GM19467 (cell line): ENCODE measurements around the gene ADAM17.

ENCODE experiments used
- ATAC-seq: cut with Tn5 transposase; IDR thresholded peaks from one replicate; pipeline ENCODE4 v1.9.1; 2021; ENCODE audit warnings: mild to moderate bottlenecking, moderate library complexity; ENCODE audit not compliant: unreplicated experiment

ADAM17 gene

GRCh38 chr2:9474361-9475057 is 81.1 kb downstream of the ADAM17 start, which contains the start of gene IAH1:
Gene IAH1 (plus strand): TSS chr2:9474551. CDS start chr2:9474567, 16 bp downstream.
- ATAC-seq = peak; percentile 71

- ATAC-seq = peak; percentile 17
Observed at GRCh38 chr2:9473985-9474360, 81.7 kb downstream of the ADAM17 start.

GRCh38 chr2:9473308-9473984 is 82.2 kb downstream of the ADAM17 start:
- ATAC-seq = no peak

GRCh38 chr2:9472511-9472910 is 83.1 kb downstream of the ADAM17 start:
- ATAC-seq = no peak

GRCh38 chr2:9471206-9471605 is 84.4 kb downstream of the ADAM17 start:
- ATAC-seq = no peak

GRCh38 chr2:9467687-9468086 is 87.9 kb downstream of the ADAM17 start:
- ATAC-seq = no peak

GRCh38 chr2:9466147-9466683 is 89.4 kb downstream of the ADAM17 start:
- ATAC-seq = no peak

- ATAC-seq = no peak
Observed at GRCh38 chr2:9465170-9465569, 90.5 kb downstream of the ADAM17 start.

- no peak for ATAC-seq
Observed at GRCh38 chr2:9463698-9464034, 92.0 kb downstream of the ADAM17 start.

GRCh38 chr2:9462886-9463697 is 92.5 kb downstream of the ADAM17 start:
- no peak for ATAC-seq

- no peak for ATAC-seq
Observed at GRCh38 chr2:9462313-9462712, 93.3 kb downstream of the ADAM17 start.

GRCh38 chr2:9461079-9461478 is 94.6 kb downstream of the ADAM17 start:
- ATAC-seq = no peak

- no peak for ATAC-seq
Observed at GRCh38 chr2:9460441-9461017, 95.1 kb downstream of the ADAM17 start.

GRCh38 chr2:9451231-9451630 is 104.4 kb downstream of the ADAM17 start:
- no peak for ATAC-seq

- ATAC-seq = no peak
Observed at GRCh38 chr2:9445089-9445488, 110.5 kb downstream of the ADAM17 start.

GRCh38 chr2:9443526-9443925 is 112.1 kb downstream of the ADAM17 start:
- no peak for ATAC-seq

- ATAC-seq = no peak
Observed at GRCh38 chr2:9441556-9441955, 114.1 kb downstream of the ADAM17 start.

GRCh38 chr2:9440058-9440727 is 115.4 kb downstream of the ADAM17 start:
- ATAC-seq = no peak

GRCh38 chr2:9439536-9439935 is 116.1 kb downstream of the ADAM17 start:
- no peak for ATAC-seq
